Stimulated activated CD8-positive, alpha-beta memory T cell treated with anti-CD3 and anti-CD28 coated beads, Interleukin-4, amount 100 ng/mL, for 48 hours (primary cell): ENCODE data around the gene DDAH1.
"Not testable (repeated sequence)": the region's sequence is repeated elsewhere in the genome, so short reads cannot be mapped to it uniquely, and the experiment has no call there.

Experiments
- DNase-seq: peaks from one replicate; pipeline ENCODE4 v3.0.0-alpha.2; 2020

DDAH1 gene

GRCh38 chr1:85465099-85465785 lies at the start of gene DDAH1:
Gene DDAH1, minus strand, starts transcription at chr1:85465159. Its CDS starts 114 bp downstream, at chr1:85465045.
- no peak for DNase-seq

DNA sequence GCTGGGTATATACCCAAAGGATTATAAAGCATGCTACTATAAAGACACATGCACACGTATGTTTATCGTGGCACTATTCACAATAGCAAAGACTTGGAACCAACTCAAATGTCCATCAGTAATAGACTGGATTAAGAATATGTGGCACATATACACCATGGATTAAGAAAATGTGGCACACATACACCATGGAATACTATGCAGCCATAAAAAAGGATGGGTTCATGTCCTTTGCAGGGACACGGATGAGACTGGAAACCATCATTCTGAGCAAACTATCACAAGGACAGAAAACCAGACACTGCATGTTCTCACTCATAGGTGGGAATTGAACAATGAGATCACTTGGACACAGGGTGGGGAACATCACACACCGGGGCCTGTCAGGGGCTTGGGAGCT lies 49.0 kb upstream of the DDAH1 start:
- DNase-seq: not testable (repeated sequence)

DNA sequence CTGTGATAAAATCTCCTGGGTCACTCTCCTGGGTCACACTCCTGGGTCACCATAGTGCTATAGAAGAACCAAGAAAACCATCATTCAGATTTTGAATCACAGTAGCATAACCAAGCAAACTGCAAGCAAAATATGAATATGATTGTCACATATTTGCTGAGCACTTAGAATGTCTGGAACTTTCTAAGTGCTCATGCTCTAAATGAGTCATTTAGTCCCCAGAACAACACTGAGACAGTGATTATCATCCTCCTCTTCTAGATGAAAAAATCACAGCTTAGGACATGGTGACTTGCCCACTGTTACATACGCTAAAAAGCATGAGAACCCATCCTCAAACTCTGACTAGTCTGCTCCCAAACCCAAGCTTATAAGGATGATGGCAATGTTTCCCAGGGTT lies 39.5 kb upstream of the DDAH1 start:
- DNase-seq: no peak

DNA sequence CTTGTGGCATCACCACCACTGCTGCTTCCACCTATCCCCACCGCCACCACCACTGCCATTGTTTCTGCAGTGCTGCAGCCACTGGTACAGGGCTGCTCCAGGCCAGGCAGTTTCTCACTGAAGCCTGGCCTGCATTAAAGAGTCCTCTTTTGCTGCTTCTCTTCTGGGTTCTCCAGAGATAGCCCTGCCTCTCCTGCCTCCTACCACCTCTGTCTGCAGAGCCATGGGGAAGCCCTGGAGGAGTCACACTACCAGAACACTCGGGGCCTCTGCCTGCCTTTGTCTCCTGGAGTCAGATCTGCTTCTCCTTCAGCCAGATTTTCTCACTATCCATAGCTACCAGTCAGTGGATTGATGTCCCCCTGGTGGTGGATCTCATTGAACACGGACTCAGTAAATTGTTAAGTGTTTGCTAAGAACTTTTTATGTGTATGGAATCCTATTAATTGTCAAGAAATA lies 37.7 kb upstream of the DDAH1 start:
- no peak for DNase-seq

DNA sequence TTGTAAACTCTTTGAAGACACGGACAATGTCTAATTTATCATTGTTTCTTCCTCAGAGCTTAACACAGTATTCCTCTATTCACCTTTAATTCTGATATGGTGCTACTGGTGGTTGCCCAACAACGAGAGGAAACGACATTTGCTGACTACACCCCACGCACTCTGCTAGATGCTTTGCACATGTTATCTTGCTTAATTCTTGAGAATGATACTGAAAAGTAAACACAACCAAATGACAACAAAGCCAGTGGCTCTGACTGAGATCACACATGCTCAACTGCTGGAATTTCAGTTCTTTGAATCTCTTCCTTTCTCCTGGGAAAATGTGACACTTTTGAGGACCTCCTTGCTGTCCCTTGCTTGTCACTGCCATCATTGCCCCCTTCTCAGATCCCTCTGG lies 37.2 kb upstream of the DDAH1 start:
- DNase-seq: no peak

DNA sequence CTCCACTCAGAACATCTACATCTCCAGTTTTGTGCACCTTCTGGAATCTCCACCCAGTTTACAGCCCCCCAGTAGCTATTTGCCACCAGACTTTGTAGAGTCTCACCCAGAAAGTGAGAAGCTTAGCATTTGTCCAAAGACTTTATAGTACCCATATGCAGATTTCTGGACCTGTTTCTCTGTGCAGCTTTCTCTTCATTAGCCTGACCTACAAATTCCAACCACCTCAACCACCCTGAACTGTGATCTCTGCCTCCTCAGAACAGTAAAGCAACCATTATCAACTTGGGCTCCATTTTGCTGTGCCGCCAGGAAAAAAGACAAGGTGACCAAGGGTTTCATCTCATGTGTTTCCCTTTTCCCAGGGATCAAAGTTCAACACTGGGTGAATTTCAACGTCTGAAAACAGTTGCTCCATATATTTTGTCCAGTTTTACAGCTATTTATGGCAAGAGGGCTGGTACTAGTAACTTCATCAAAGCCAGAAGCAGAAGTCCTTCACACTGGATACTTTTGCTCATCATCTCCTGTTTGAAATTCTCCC lies 36.5 kb upstream of the DDAH1 start:
- DNase-seq: no peak

DNA sequence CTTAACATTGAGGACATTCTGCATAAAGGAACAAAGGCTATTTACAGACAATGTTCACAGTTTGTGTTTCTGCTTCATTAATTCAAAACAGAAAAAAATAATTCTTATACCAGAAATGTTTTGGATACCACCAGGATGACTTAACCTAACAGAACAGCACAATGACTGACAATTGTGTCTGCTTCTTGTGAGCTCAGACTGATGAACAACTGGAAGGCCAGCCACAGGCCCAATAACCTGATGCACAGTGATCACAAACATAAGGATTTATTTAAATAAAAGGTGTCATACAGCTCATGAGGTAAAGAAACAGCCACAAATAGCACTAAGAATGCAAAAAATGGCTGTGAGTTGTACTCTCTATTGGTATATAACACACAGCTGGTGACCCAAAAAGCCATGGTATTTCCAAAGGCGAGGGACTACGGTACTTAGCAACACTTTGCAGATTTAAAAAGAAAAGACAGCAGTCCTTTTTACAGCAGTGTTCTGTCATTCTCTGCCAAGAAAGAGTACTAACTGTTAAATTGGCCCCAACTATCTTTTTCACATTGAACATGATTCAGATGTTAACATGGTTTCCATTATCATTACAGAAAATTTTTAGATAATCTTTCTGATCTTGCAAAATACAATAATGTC lies 32.1 kb upstream of the DDAH1 start:
- DNase-seq: no peak

GRCh38 chr1:85495556-85495955 lies 30.6 kb upstream of the DDAH1 start:
- no peak for DNase-seq

DNA sequence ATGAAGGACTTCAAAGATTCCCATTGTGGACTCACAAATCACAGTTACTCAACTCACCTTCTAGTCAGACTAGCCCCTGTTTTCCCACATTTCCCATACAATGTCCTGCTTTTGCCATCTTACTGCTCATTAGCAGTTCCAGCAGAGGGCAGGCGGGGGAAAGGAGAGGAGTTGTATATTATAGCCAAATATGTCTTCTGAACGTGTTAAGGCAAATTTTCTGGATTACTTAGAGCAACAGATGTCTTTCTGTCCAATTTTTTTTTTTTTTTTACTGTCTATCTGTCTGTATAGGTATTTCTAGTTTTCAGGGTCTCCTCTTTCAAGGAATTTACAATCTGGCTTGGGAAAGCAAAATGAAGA lies 29.9 kb upstream of the DDAH1 start:
- DNase-seq: no peak

DNA sequence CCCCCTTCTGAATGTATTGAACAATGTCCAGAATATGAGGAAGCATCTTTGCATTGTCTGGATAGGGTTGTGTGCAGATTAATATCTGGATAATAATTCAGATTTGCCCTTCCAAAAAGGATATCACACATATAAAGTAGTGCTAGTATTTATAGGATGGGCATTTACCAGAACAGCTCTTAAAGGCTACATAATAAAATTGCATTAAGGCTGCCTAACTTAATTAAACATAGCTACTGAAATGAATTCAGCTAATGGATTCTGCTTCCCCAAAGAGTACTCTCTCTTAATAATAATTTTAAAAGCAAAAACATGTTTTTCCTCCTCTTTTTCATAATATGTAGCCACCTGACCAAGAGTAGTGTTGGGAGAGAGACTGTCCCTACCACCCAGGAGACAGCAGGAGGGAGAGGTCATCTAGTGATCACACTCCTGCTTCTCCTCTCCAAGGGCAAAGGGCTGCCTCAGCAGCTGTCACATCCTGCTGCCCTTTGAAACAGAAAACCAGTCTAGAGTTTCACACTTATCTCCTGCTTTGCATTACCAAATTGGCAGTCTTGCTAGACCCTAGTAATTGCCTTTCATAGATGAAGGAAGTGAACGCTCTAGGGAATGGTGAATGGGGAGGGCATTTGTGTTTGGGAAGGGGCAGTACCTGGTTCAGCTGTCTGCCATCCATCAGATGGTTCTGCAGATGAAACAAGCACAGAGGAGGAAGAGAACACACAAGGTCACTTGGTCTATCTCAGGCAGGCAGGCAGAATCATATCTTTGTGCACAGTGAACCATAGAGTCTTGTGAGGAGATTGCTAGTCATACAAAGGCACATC lies 29.3 kb upstream of the DDAH1 start:
- no peak for DNase-seq

GRCh38 chr1:85490270-85490985 lies 25.5 kb upstream of the DDAH1 start:
- DNase-seq: no peak

- DNase-seq: no peak
Observed at GRCh38 chr1:85488126-85488525, 23.2 kb upstream of the DDAH1 start.

DNA sequence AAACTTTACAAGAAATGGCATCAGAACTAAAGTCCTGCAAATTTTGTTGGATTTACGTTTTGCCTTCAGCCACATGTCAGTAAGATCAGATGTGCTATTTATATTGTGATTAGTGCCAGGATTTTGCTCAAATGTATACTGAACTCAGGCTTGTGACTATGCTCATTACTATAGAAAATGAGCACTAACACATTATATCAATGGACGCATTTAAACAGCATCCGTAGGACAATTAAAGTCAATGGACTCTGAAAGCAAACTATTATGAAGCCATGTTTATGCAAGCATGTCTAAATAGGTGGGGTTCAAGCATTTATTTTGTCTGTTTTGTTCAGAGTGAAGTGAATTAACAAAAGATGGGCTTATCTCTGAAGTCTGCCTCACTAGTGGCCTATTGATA lies 20.6 kb upstream of the DDAH1 start:
- DNase-seq: no peak

- no peak for DNase-seq
Observed at GRCh38 chr1:85484716-85485115, 19.8 kb upstream of the DDAH1 start.

GRCh38 chr1:85484264-85484663 lies 19.3 kb upstream of the DDAH1 start:
- no peak for DNase-seq

GRCh38 chr1:85481688-85482087 lies 16.7 kb upstream of the DDAH1 start:
- DNase-seq: no peak

DNA sequence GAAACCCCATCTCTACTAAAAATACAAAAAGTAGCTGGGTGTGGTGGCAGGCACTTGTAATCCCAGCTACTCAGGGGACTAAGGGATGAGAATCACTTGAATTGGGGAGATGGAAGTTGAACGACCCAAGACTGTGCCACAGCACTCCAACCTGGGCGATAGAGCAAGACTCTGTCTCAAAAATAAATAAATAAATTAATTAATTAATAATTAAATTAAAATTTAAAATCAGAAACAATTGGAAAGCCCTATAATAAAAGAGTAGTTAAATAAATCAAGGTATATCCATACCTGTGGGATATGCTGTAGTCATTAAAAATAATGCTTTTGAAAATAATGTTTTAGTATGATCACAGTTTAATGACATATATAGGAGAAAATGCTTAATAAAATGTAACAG lies 15.6 kb upstream of the DDAH1 start:
- no peak for DNase-seq

DNA sequence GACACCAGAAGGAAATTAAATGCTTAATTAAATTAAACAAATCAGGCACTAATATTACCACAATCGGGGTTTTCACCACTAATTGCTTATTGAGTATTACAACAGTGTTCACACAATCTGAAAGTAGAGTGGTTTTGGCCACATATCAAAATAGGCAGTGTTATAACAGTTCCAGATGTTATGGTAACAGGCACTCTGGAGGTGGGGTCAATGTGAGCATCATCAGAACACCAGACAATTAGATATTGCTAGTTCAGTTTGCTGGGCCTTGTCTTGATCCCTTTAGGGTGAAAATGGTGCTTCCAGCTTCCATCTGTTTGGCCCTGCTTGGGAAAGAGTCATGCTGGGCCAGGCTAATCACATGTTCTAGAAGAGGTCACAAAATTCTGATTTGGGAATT lies 14.5 kb upstream of the DDAH1 start:
- DNase-seq: no peak

DNA sequence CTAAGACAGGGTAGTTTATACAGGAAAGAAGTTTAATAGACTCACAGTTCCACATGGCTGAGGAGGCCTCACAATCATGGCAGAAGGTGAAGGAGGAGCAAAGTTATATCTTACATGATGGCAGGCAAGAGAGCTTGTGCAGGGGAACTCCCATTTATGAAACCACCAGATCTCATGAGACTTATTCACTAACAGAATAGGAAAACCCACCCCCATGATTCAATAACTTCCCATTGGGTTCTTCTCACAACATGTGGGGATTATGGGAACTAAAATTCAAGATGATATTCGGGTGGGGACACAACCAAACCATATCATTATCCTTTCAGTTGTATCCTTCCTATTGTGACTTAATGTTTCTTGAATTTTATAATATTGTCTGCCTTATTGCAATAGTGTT lies 13.4 kb upstream of the DDAH1 start:
- no peak for DNase-seq

GRCh38 chr1:85475055-85475454 lies 10.1 kb upstream of the DDAH1 start:
- DNase-seq: no peak

GRCh38 chr1:85473390-85473789 lies 8.4 kb upstream of the DDAH1 start:
- no peak for DNase-seq

GRCh38 chr1:85471558-85471957 lies 6.6 kb upstream of the DDAH1 start:
- no peak for DNase-seq

- not testable (repeated sequence) for DNase-seq
Observed at GRCh38 chr1:85470130-85470529, 5.2 kb upstream of the DDAH1 start.
